HG03354 (cell line): ENCODE results near the gene EPHB2.
A peak's percentile ranks its signal among the peaks of the same experiment; 100 is the strongest.

Experiments used
- ATAC-seq: cut with Tn5 transposase; IDR thresholded peaks from one replicate; pipeline ENCODE4 v1.9.1; 2021; ENCODE audit warnings: mild to moderate bottlenecking; ENCODE audit not compliant: unreplicated experiment, poor library complexity, severe bottlenecking

The EPHB2 gene

DNA sequence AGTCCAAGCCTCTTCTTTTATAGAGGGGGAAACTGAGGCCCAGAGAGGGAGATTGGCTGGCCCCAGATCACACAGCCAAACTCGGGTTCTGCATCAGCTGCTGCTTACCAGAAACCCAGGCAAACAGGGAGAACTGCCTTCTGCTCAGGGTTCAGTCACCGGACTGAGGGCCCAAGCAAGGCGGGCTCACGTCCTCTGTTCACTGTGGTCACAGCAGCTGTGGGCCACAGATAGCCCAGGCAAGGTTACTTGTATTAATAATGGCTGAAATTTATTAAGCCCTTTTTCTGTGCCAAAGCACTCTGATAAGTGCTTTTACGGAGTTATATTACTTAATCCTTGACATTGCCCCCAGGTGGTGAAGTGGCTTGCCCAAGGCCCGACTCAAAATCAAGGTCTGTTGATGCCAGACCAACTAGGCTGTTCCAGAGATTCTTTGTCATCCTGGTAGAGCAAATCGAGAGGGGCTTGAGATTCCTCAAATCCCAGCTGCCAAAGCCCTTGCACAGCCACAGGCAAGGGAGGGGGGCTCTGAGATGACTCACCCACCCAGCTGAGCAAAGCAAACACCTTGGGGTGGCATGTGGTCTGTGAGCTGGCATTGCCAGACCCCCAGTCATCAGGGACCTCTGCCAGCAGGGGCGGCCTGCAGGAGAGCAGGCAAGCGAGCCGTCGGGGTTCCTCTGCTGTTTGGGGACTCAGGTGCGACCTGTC is 36.5 kb downstream of the EPHB2 start:
- ATAC-seq = no peak

GRCh38 chr1:22747735-22748073 is 37.1 kb downstream of the EPHB2 start:
- ATAC-seq = no peak

DNA sequence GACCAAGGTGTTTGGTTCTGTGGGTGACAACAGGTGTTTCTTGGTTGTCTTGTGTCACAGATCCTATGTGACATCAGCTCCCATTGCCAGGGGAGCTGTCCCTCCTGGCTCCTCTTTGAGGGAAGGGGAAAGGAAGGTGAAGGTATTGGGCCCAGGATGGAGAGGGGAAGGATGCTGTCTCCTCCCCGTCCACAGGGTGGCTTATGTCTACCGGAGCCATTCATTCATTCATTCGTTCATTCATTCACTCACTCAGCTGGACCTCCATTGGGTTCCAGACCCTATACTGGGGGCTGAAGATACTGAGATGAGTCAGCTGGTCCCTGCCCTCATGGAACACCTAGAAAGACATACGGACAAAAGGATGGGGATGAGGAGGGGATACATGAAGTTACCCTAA is 38.9 kb downstream of the EPHB2 start:
- ATAC-seq = no peak

- ATAC-seq = no peak
Observed at GRCh38 chr1:22749919-22750684, 39.5 kb downstream of the EPHB2 start.

GRCh38 chr1:22750685-22751051 is 40.0 kb downstream of the EPHB2 start:
- no peak for ATAC-seq

DNA sequence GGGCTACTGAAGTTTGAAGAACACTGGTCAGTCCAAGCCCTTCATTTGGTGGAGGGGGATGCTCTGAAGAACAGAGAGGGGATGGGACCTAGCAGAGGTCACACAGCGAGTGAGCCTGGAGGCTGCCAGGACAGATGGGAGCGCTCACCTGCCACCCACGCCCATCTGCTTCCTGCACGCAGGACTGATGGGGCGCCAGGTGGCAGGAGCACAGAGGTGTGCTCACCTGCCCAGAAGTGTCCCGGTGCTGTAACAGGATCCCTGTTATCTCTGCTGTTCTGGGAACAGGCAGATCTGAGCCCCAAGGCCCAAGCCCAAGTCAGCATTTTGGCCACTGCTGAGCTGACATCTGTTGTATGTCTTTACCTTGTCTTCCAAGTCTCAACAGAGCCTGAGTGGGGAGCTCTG is 40.5 kb downstream of the EPHB2 start:
- ATAC-seq = no peak

GRCh38 chr1:22752339-22752738 is 41.7 kb downstream of the EPHB2 start:
- ATAC-seq = no peak

DNA sequence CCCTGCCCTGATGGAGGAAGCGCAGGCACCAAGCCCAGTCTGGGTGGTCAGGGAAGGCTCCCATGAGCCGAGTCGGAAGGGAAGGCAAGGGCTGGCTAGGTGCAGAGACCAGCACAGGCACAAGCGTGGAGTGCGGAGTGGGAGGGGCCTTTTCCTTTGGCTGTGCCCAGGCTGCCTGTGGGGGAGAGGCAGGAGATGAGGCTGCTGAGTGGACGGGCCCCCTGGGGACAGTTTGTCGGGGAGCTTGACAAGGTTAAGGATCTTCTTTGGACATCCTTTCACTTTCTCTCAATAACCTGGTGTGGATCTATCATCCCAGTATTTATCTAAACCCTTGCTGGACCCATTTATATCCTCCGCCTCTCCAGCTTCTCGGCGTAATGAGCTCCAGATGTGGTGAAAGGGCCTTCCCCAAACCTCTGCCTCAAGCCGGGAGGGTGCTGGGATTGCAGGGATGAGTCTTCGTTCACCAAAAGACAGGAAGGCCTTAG is 42.9 kb downstream of the EPHB2 start:
- ATAC-seq = no peak

DNA sequence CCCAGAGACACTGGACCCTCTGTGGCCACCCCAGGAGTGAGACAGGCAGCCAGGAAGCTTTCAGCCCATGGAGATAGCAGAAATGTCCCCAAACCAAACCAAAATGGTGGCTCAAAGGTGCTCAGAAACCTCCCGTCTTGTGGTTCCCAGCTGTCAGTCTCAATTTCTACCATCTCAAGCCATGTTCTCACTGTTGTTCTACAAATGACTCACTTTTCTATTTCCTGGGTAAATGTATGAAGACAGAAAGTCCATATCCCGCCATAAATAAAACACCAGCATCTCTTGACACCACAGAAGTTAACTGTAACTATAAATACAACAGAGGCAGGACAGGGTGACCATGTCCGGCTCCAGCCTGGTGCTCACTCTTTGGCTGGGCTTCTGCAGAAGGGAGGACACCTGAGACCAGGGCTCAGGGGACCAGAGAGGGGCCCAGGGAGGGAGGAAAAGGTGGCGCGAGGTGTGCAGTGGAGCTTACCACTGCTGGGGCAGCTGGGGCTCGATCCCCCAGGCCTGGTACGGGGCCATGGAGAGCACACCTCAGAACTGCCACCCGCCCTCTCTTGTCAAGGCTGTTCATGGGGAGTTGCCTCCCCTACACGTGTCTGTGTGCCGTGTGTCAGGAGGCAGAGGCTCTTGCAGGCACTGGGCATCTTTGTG is 43.6 kb downstream of the EPHB2 start:
- peak; percentile 51 for ATAC-seq

DNA sequence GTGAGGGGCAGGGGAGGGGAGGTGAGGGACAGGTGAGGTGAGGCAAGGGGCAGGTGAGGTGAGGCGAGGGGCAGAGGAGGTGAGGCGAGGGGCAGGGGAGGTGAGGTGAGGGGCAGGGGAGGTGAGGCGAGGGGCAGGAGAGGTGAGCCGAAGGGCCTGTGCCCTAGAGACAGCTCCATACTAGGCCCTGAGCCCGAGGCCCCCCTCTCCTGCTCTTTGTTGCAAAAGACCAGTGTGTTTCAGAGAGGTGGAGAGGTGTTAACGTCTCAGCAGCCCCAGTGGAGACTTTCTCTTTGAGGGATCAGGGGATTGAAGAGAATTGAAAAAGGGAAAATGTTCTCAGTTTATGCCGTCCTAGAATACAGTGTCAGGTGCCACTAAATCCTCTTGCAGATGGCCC is 44.2 kb downstream of the EPHB2 start:
- ATAC-seq = no peak

GRCh38 chr1:22755641-22756040 is 45.0 kb downstream of the EPHB2 start:
- ATAC-seq = no peak

- no peak for ATAC-seq
Observed at GRCh38 chr1:22756125-22756735, 45.6 kb downstream of the EPHB2 start.

DNA sequence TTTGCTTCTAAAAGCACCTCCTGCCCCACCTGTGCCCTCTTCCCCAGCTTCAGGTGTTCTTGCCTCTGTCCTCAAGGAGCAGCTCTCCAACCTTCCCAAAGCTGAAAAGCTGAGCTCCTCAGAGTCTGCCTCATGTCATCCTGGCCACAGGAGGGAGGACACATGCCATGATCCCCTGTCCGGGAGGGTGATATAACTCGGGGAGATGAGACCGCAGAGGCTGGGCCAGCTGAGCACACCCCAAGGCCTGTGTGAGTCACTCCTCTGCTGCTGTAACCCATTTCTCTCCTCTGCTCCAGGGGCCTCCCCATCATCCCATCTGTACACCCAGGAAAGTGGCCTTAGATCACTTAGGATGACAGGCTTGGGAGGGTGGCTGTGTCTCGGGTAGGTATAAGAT is 49.8 kb downstream of the EPHB2 start:
- ATAC-seq = no peak

GRCh38 chr1:22761101-22761500 is 50.5 kb downstream of the EPHB2 start:
- no peak for ATAC-seq

GRCh38 chr1:22761821-22762220 is 51.2 kb downstream of the EPHB2 start:
- ATAC-seq = no peak

GRCh38 chr1:22763487-22764200 is 53.0 kb downstream of the EPHB2 start:
- ATAC-seq = no peak

DNA sequence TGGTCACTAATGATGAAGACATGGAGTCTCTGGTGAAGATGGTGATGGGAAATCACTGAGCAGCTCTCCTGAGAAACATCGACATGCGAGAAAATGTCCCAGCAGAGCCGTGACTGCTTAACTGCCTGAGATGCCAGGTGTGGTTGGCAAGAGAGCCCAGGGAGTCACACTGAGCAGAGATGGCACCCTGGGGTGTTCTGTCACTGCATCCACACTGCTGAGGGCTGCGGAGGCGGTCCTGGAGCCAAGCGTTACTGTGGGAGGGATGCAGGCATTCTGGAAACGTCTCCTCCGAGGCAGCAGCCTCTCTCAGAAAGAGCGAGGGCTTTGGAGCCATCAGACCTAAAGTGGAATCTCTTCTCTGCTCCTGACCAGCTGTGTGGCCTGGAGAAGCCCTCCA is 57.2 kb downstream of the EPHB2 start:
- no peak for ATAC-seq

- no peak for ATAC-seq
Observed at GRCh38 chr1:22769932-22770331, 59.3 kb downstream of the EPHB2 start.

GRCh38 chr1:22772014-22772413 is 61.4 kb downstream of the EPHB2 start:
- no peak for ATAC-seq
